ENCODE measurements around the gene MALAT1. TPM values are rescaled to one million over a fixed set of nuclear protein-coding genes. Genes with fewer than 3 reads are reported as not detected.
"Not testable (repeated sequence)": the region's sequence is repeated elsewhere in the genome, so short reads cannot be mapped to it uniquely, and the experiment has no call there.

MALAT1 gene
- total RNA-seq, 2 experiments from 2014 or later: 8,046 to 8,888 TPM

GRCh38 chr11:65470433-65471049 lies 28.3 kb upstream of the MALAT1 start:
- ChIA-PET CTCF (interaction anchor here (0.8 to 3.3 kb wide), 5 partner anchors 9 to 55 kb away, joined by 3 to 40 read pairs (median 23); partner anchors contain the start of gene MALAT1), POLR2A (interaction anchor here (10.1 to 15.3 kb wide), 2 partner anchors 28 to 48 kb away, joined by 258 to 824 read pairs; partner anchors contain the start of genes MALAT1 and NEAT1)
- no peak for DNase-seq
- Mint-ChIP-seq H3K27me3 (no peaks in the 10 kb centered on the region), H3K9me3 (no peaks in the 10 kb centered on the region), H3K36me3 (peaks cover 5% of the 10 kb centered on the region), H3K27ac (peak overlapping the region; percentile 99), H3K4me3 (no peak overlapping the region), H3K4me1 (ENCODE audit: low read depth) (peaks cover 29% of the 10 kb centered on the region)
- intact Hi-C loops (cut with micrococcal nuclease): no loop called here

- peaks cover 29% of the 10 kb centered on the region for H3K4me1 Mint-ChIP-seq (ENCODE audit: low read depth)
- ChIA-PET CTCF (interaction anchor here (0.8 to 3.3 kb wide), 14 partner anchors 9 to 308 kb away, joined by 3 to 26 read pairs (median 5); partner anchors contain the start of gene MALAT1), POLR2A (interaction anchor here (0.5 to 15.3 kb wide), 17 partner anchors 10 to 349 kb away, joined by 3 to 824 read pairs (median 5); partner anchors contain the start of genes FRMD8, MALAT1 and NEAT1)
- no peak for DNase-seq
- H3K4me3 Mint-ChIP-seq: peak overlapping the region; percentile 67
- intact Hi-C loops (cut with micrococcal nuclease): no loop called here
- peak overlapping the region; percentile 99 for H3K27ac Mint-ChIP-seq
- peaks cover 9% of the 10 kb centered on the region for H3K36me3 Mint-ChIP-seq
- H3K9me3 Mint-ChIP-seq: no peaks in the 10 kb centered on the region
- no peaks in the 10 kb centered on the region for H3K27me3 Mint-ChIP-seq
Observed at GRCh38 chr11:65471447-65471891, 27.4 kb upstream of the MALAT1 start.

GRCh38 chr11:65472588-65473277 lies 26.1 kb upstream of the MALAT1 start:
- H3K4me1 Mint-ChIP-seq (ENCODE audit: low read depth): peaks cover 29% of the 10 kb centered on the region
- POLR2A ChIA-PET: interaction anchor here (1.0 to 15.3 kb wide), 14 partner anchors 9 to 138 kb away, joined by 3 to 824 read pairs (median 4); partner anchors contain the start of genes MALAT1 and NEAT1

GRCh38 chr11:65473278-65473860 lies 25.5 kb upstream of the MALAT1 start:
- H3K9me3 Mint-ChIP-seq: no peaks in the 10 kb centered on the region
- H3K27me3 Mint-ChIP-seq: no peaks in the 10 kb centered on the region
- POLR2A ChIA-PET: interaction anchor here (1.2 to 15.3 kb wide), 3 partner anchors 25 to 51 kb away, joined by 3 to 824 read pairs (median 258); partner anchors contain the start of genes MALAT1 and NEAT1
- CTCF ChIA-PET: interaction anchor here (1.2 to 3.3 kb wide), 2 partner anchors 25 to 57 kb away, joined by 4 to 26 read pairs; partner anchors contain the start of gene MALAT1
- H3K27ac Mint-ChIP-seq: no peak overlapping the region
- H3K4me1 Mint-ChIP-seq (ENCODE audit: low read depth): peaks cover 27% of the 10 kb centered on the region
- no peak overlapping the region for H3K4me3 Mint-ChIP-seq
- DNase-seq: no peak
- peaks cover 15% of the 10 kb centered on the region for H3K36me3 Mint-ChIP-seq
- intact Hi-C loops (cut with micrococcal nuclease): no loop called here

More at GRCh38 chr11:65472588-65473277, 26.1 kb upstream of the MALAT1 start:
- Mint-ChIP-seq H3K4me3 (peak overlapping the region; percentile 12), H3K27ac (peak overlapping the region; percentile 99), H3K36me3 (peaks cover 15% of the 10 kb centered on the region)
- CTCF ChIA-PET: interaction anchor here (1.0 to 3.3 kb wide), 12 partner anchors 7 to 307 kb away, joined by 3 to 26 read pairs (median 6); partner anchors contain the start of gene MALAT1
- intact Hi-C loops (cut with micrococcal nuclease): loop anchor here (1.0 kb wide), 4 partner anchors 25 to 90 kb away; partner anchors contain the start of gene SLC25A45
- DNase-seq, H3K27me3 Mint-ChIP-seq, H3K9me3 Mint-ChIP-seq: not testable (repeated sequence)

- CTCF ChIA-PET: no interaction called here
- H3K36me3 Mint-ChIP-seq: peaks cover 15% of the 10 kb centered on the region
- peak overlapping the region; percentile 75 for H3K27ac Mint-ChIP-seq
- DNase-seq: no peak
- H3K27me3 Mint-ChIP-seq: no peaks in the 10 kb centered on the region
- H3K4me1 Mint-ChIP-seq (ENCODE audit: low read depth): peaks cover 31% of the 10 kb centered on the region
- H3K9me3 Mint-ChIP-seq: no peaks in the 10 kb centered on the region
- POLR2A ChIA-PET: interaction anchor here (10.1 to 15.3 kb wide), 2 partner anchors 23 to 53 kb away, joined by 258 to 824 read pairs; partner anchors contain the start of genes MALAT1 and NEAT1
- intact Hi-C loops (cut with micrococcal nuclease): no loop called here
- peak overlapping the region; percentile 35 for H3K4me3 Mint-ChIP-seq
Observed at GRCh38 chr11:65474864-65475263, 24.0 kb upstream of the MALAT1 start.

GRCh38 chr11:65476632-65477148 lies 22.2 kb upstream of the MALAT1 start:
- H3K27ac Mint-ChIP-seq: peak overlapping the region; percentile 95
- H3K36me3 Mint-ChIP-seq: peaks cover 15% of the 10 kb centered on the region
- H3K4me1 Mint-ChIP-seq (ENCODE audit: low read depth): peaks cover 25% of the 10 kb centered on the region
- intact Hi-C loops (cut with micrococcal nuclease): loop anchor here (1.0 to 2.0 kb wide), 3 partner anchors 21 to 50 kb away; no protein-coding TSS in a partner anchor
- no peak for DNase-seq
- no peaks in the 10 kb centered on the region for H3K9me3 Mint-ChIP-seq
- H3K27me3 Mint-ChIP-seq: no peaks in the 10 kb centered on the region
- POLR2A ChIA-PET: interaction anchor here (1.4 to 15.3 kb wide), 4 partner anchors 21 to 54 kb away, joined by 3 to 824 read pairs (median 136); partner anchors contain the start of genes MALAT1 and NEAT1
- H3K4me3 Mint-ChIP-seq: peak overlapping the region; percentile 91
- CTCF ChIA-PET: interaction anchor here (0.6 to 4.4 kb wide), 7 partner anchors 11 to 60 kb away, joined by 3 to 41 read pairs (median 3); partner anchors contain the start of gene MALAT1

- POLR2A ChIA-PET: interaction anchor here (1.4 to 15.3 kb wide), 4 partner anchors 21 to 55 kb away, joined by 3 to 824 read pairs (median 136); partner anchors contain the start of genes MALAT1 and NEAT1
- no peaks in the 10 kb centered on the region for H3K27me3 Mint-ChIP-seq
- peaks cover 19% of the 10 kb centered on the region for H3K4me1 Mint-ChIP-seq (ENCODE audit: low read depth)
- H3K9me3 Mint-ChIP-seq: no peaks in the 10 kb centered on the region
- H3K27ac Mint-ChIP-seq: peak overlapping the region; percentile 95
- CTCF ChIA-PET: interaction anchor here (0.6 to 4.4 kb wide), 9 partner anchors 9 to 59 kb away, joined by 3 to 41 read pairs (median 3); partner anchors contain the start of gene MALAT1
- H3K4me3 Mint-ChIP-seq: peak overlapping the region; percentile 91
- intact Hi-C loops (cut with micrococcal nuclease): loop anchor here (1.0 to 2.0 kb wide), 3 partner anchors 20 to 51 kb away; no protein-coding TSS in a partner anchor
- peaks cover 13% of the 10 kb centered on the region for H3K36me3 Mint-ChIP-seq
- DNase-seq: peak; percentile 96
Observed at GRCh38 chr11:65477149-65477965, 21.5 kb upstream of the MALAT1 start.

GRCh38 chr11:65478388-65479183 lies 20.3 kb upstream of the MALAT1 start:
- ChIA-PET POLR2A (interaction anchor here (1.2 to 15.3 kb wide), 4 partner anchors 20 to 56 kb away, joined by 3 to 824 read pairs (median 136); partner anchors contain the start of genes MALAT1 and NEAT1), CTCF (interaction anchor here (0.8 to 4.4 kb wide), 9 partner anchors 10 to 148 kb away, joined by 3 to 41 read pairs (median 4); partner anchors contain the start of gene MALAT1)
- Mint-ChIP-seq H3K27me3 (no peaks in the 10 kb centered on the region), H3K36me3 (peaks cover 13% of the 10 kb centered on the region), H3K27ac (peak overlapping the region; percentile 64), H3K4me1 (ENCODE audit: low read depth) (peaks cover 19% of the 10 kb centered on the region), H3K9me3 (no peaks in the 10 kb centered on the region), H3K4me3 (peak overlapping the region; percentile 41)
- no peak for DNase-seq
- intact Hi-C loops (cut with micrococcal nuclease): loop anchor here (1.0 kb wide), 1 partner anchor 9 kb away; no protein-coding TSS in a partner anchor

- Mint-ChIP-seq H3K27ac (no peak overlapping the region), H3K4me1 (ENCODE audit: low read depth) (peaks cover 19% of the 10 kb centered on the region), H3K4me3 (no peak overlapping the region), H3K9me3 (no peaks in the 10 kb centered on the region), H3K36me3 (peaks cover 13% of the 10 kb centered on the region), H3K27me3 (no peaks in the 10 kb centered on the region)
- intact Hi-C loops (cut with micrococcal nuclease): no loop called here
- POLR2A ChIA-PET: interaction anchor here (1.1 to 15.3 kb wide), 4 partner anchors 19 to 57 kb away, joined by 3 to 824 read pairs (median 130); partner anchors contain the start of genes MALAT1 and NEAT1
- CTCF ChIA-PET: interaction anchor here (0.7 to 4.4 kb wide), 8 partner anchors 7 to 149 kb away, joined by 3 to 41 read pairs (median 4); partner anchors contain the start of gene MALAT1
- DNase-seq: no peak
Observed at GRCh38 chr11:65479184-65480145, 19.4 kb upstream of the MALAT1 start.
